ENCODE measurements around the gene FGF16. TPM values are rescaled to one million over a fixed set of nuclear protein-coding genes. Genes with fewer than 3 reads are reported as not detected.
"Not testable (repeated sequence)": the region's sequence is repeated elsewhere in the genome, so short reads cannot be mapped to it uniquely, and the experiment has no call there.

The FGF16 gene
- polyA plus RNA-seq: under 1 TPM in 2 of 3 donors, not detected in 1; 0.05 to 0.16 TPM

- WGBS, 3 donors: 1 to 25% (median 2%) methylated on average over 20 to 47 of the region's 48 CpGs
Observed at GRCh38 chrX:77446908-77447652, at the start of gene FGF16. TSS of gene FGF16 (plus strand) at chrX:77447389. CDS start at chrX:77447675, 286 bp downstream.

GRCh38 chrX:77398330-77398954 lies 48.7 kb upstream of the FGF16 start:
- WGBS, 3 donors: 53 to 92% (median 65%) methylated on average over 3 of the region's 3 CpGs
- H3K27ac ChIP-seq (ENCODE audit: low read depth, low read length): no peak overlapping the region

More at GRCh38 chrX:77446908-77447652, at the start of gene FGF16:
- H3K27ac ChIP-seq (ENCODE audit: low read depth, low read length): no peak within 1 kb of the TSS

GRCh38 chrX:77404419-77404818 lies 42.8 kb upstream of the FGF16 start:
- no peak overlapping the region for H3K27ac ChIP-seq (ENCODE audit: low read depth, low read length)
- 31 to 59% (median 37%) methylated on average over 2 of the region's 2 CpGs for whole genome bisulfite sequencing, 3 donors

GRCh38 chrX:77407821-77408220 lies 39.4 kb upstream of the FGF16 start:
- WGBS, 3 donors: 53 to 64% (median 60%) methylated on average over 1 of the region's 1 CpG

GRCh38 chrX:77412631-77413030 lies 34.6 kb upstream of the FGF16 start:
- WGBS, 3 donors: 89 to 93% (median 89%) methylated on average over 3 of the region's 3 CpGs
- H3K27ac ChIP-seq (ENCODE audit: low read depth, low read length): no peak overlapping the region

More at GRCh38 chrX:77407821-77408220, 39.4 kb upstream of the FGF16 start:
- not testable (repeated sequence) for H3K27ac ChIP-seq (ENCODE audit: low read depth, low read length)

GRCh38 chrX:77415161-77415560 lies 32.0 kb upstream of the FGF16 start:
- WGBS, 3 donors: 0 to 54% (median 14%) methylated on average over 1 of the region's 1 CpG
- no peak overlapping the region for H3K27ac ChIP-seq (ENCODE audit: low read depth, low read length)

- 69 to 88% (median 79%) methylated on average over 1 of the region's 1 CpG for WGBS, 3 donors
Observed at GRCh38 chrX:77415882-77416281, 31.3 kb upstream of the FGF16 start.

GRCh38 chrX:77422891-77423648 lies 24.1 kb upstream of the FGF16 start:
- 41 to 56% (median 43%) methylated on average over 4 of the region's 4 CpGs for WGBS, 3 donors
- H3K27ac ChIP-seq (ENCODE audit: low read depth, low read length): no peak overlapping the region

More at GRCh38 chrX:77415882-77416281, 31.3 kb upstream of the FGF16 start:
- H3K27ac ChIP-seq (ENCODE audit: low read depth, low read length): no peak overlapping the region

GRCh38 chrX:77426811-77427210 lies 20.4 kb upstream of the FGF16 start:
- 64 to 93% (median 72%) methylated on average over 2 of the region's 2 CpGs for WGBS, 3 donors
- no peak overlapping the region for H3K27ac ChIP-seq (ENCODE audit: low read depth, low read length)

- 65 to 89% (median 82%) methylated on average over 1 of the region's 1 CpG for WGBS, 3 donors
- H3K27ac ChIP-seq (ENCODE audit: low read depth, low read length): no peak overlapping the region
Observed at GRCh38 chrX:77427611-77428010, 19.6 kb upstream of the FGF16 start.

GRCh38 chrX:77428551-77428950 lies 18.6 kb upstream of the FGF16 start:
- WGBS, 3 donors: 57 to 86% (median 83%) methylated on average over 1 of the region's 1 CpG
- H3K27ac ChIP-seq (ENCODE audit: low read depth, low read length): no peak overlapping the region

GRCh38 chrX:77431227-77431626 lies 16.0 kb upstream of the FGF16 start:
- WGBS, 3 donors: 24 to 46% (median 26%) methylated on average over 5 of the region's 5 CpGs
- H3K27ac ChIP-seq (ENCODE audit: low read depth, low read length): no peak overlapping the region

- H3K27ac ChIP-seq (ENCODE audit: low read depth, low read length): no peak overlapping the region
- 59 to 100% (median 94%) methylated on average over 1 of the region's 1 CpG for WGBS, 3 donors
Observed at GRCh38 chrX:77433001-77433400, 14.2 kb upstream of the FGF16 start.

GRCh38 chrX:77434962-77435361 lies 12.2 kb upstream of the FGF16 start:
- 70 to 81% (median 74%) methylated on average over 3 of the region's 3 CpGs for WGBS, 3 donors
- no peak overlapping the region for H3K27ac ChIP-seq (ENCODE audit: low read depth, low read length)

- no peak overlapping the region for H3K27ac ChIP-seq (ENCODE audit: low read depth, low read length)
Observed at GRCh38 chrX:77436271-77436670, 10.9 kb upstream of the FGF16 start.

GRCh38 chrX:77436682-77437081 lies 10.5 kb upstream of the FGF16 start:
- WGBS, 3 donors: 33 to 78% (median 48%) methylated on average over 1 of the region's 1 CpG
- no peak overlapping the region for H3K27ac ChIP-seq (ENCODE audit: low read depth, low read length)

- no peak overlapping the region for H3K27ac ChIP-seq (ENCODE audit: low read depth, low read length)
- WGBS, 3 donors: 56 to 81% (median 80%) methylated on average over 4 of the region's 4 CpGs
Observed at GRCh38 chrX:77440330-77440729, 6.9 kb upstream of the FGF16 start.

GRCh38 chrX:77441033-77441432 lies 6.2 kb upstream of the FGF16 start:
- no peak overlapping the region for H3K27ac ChIP-seq (ENCODE audit: low read depth, low read length)
- 59 to 82% (median 71%) methylated on average over 1 of the region's 1 CpG for WGBS, 3 donors

- no peak overlapping the region for H3K27ac ChIP-seq (ENCODE audit: low read depth, low read length)
Observed at GRCh38 chrX:77441479-77441878, 5.7 kb upstream of the FGF16 start.

All from adipose tissue (tissue), 3 donors.